NCI-H1105 treated with DMSO at 0.1 percent for 48 hours (cell line): ENCODE data around the gene SPAG17.

Experiments used
- DNase-seq: peaks from one replicate; lab custom pipeline; 2025; lab: John Stamatoyannopoulos, UW

SPAG17 gene

GRCh38 chr1:118185084-118185832 is at the start of gene SPAG17:
TSS of gene SPAG17 (minus strand) at chr1:118185228. CDS start at chr1:118185157, 71 bp downstream.
- peak; percentile 58 for DNase-seq

- DNase-seq, result no peak
Observed at GRCh38 chr1:118225471-118225870, 40.4 kb upstream of the SPAG17 start.

- DNase-seq, result no peak
Observed at GRCh38 chr1:118223426-118223825, 38.4 kb upstream of the SPAG17 start.

DNA sequence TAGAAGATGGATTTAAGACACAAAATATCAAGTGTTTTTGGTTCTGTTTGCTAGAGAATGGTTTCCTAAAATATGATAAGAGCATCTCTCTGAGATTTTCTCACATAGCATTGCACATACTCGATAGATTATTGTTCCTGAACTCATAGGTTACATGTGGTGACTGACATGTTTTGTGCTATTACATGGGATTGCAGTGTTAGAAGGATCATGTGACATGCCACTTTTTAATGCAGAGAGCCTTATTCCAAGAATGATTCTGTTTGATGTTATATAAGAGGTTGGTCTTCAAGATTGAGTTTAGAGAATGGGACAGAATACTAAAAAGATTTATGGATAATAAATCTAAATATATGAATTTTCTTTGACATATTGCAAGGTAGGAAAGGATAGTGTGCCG is 34.4 kb upstream of the SPAG17 start:
- DNase-seq, result no peak

GRCh38 chr1:118217141-118217838 is 32.3 kb upstream of the SPAG17 start:
- no peak for DNase-seq

DNA sequence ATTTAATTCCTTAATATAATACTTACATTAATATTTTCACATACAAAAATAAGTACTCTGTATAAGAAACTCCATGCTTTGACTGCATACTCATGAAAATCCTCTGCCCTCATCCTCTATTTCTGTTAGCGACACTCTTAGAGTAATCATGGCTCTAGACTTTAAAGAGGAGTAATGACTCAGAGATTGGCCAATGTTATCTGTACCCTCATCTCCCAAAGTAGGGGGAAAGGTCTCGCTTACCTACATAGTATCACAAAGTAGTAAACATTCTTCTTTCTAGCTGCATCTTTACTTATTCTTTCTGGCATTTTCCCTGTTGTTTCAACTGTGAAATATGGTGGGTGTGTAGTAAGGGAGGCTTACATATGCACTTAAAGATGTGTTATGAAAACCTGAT is 29.8 kb upstream of the SPAG17 start:
- DNase-seq, result no peak

DNA sequence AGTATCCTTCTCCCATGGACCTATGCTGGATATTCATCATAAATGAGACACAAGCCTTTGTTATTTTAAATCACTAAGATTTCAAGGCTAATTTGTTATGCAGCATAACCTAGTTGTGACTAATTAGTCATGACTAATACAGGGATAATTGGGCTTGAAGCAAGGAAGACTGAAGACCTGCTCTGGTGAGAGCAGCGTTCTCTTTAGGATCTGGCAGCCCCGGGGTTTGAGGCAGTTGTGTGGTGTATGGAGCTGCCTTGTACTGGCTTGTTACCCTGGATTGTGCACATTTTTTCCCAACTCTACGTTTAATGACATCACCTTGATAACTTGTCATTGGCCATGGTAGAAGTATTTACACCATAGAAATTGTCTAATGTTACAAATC is 25.7 kb upstream of the SPAG17 start:
- DNase-seq, result no peak

GRCh38 chr1:118210051-118210722 is 25.2 kb upstream of the SPAG17 start:
- no peak for DNase-seq

DNA sequence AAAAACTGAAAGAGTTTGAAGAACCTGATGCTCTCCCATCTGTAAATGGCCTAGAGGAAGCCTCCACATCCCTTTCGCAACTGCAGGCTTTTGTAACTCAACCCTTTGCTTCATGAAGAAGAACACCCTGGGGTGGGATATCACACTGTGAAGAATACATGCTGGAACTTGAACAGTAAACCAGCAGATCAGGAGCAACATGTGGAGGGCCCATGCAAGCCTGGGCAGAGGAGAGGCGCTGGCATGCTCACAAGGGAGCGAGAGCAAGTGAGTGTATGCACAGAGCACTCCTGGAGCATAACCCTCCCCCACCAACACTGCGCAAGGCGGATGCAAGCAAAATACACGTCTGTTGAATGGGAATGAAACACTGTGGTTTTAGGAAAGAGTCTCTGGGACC is 24.6 kb upstream of the SPAG17 start:
- no peak for DNase-seq

DNA sequence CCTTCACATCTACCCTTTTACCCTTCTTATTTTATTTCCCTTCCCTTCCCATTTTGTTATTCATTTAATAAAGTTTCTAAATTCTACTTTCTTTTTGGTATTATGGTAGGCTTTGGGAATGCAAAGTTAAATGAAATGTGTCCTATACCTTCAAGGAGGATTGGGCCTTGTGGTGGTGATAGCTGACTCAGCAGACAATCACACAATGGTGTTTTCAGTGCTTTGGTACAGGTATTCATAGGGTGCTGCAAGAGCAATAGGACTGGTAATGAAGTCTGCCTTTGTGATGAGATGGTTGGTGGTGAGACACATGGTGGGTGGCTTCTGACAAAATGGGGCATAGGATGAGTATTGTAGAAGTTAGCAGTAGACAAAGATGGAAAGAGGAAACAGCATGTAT is 21.9 kb upstream of the SPAG17 start:
- no peak for DNase-seq

DNA sequence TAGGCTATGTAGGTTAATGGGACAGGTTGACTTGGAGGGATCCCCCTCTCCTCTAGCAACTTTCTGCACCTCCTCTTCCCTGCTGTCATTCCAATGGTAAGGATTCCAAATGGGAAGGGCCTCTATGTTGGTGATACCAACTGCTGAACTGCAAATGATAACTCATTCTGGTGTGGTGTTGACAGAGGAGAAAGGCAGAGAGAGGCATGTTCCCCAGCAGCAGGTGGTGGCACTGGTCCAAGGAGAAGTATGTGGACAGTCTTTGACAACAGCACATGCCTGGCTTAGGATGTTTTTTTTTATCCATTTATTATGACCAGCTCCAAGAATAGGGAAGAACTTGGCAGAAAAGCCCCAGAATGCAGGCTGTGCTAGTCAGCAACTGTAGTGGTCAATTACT is 19.6 kb upstream of the SPAG17 start:
- DNase-seq, result peak; percentile 28

DNA sequence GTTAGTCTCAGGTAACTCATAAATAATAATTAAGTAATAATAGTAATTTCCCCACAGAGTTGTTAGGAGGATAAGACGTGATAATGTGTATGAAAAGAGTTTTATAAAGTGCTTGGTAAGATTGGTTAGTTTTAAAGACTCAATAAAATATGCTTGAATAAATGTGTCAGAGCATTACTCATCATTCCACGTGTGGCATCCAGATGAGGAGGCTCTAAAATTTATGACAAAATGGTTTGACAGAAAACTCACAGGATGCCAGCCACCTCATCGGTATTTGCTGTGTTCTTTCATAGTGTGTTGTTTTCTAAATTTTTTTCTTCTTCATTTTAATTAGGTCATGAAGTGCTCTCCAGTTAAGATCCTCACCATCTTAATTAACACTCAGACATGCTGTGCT is 19.1 kb upstream of the SPAG17 start:
- DNase-seq, result no peak

DNA sequence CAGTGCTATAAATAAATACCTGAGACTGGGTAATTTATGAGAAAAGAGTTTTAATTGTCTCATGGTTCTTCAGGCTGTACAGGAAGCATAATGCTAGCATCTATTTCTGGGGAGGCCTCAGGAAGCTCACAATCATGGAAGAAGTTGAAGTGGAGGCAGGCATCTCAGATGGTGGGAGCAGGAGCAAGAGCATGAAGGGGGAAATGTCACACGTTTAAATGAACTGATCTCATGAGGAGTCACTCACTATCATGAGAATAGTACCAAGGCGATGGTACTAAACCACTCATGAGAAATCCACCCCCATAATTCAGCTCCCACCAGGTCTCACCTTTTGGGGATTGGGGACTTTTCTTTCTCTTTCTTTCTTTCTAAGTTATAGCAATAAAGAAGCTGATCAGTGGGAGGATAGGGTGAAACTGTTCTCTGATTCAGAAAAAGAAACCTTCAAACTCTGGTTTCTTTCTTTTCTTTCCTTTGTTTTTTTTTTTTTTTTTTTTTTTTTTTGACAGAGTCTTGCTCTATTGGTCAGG is 17.1 kb upstream of the SPAG17 start:
- no peak for DNase-seq

DNA sequence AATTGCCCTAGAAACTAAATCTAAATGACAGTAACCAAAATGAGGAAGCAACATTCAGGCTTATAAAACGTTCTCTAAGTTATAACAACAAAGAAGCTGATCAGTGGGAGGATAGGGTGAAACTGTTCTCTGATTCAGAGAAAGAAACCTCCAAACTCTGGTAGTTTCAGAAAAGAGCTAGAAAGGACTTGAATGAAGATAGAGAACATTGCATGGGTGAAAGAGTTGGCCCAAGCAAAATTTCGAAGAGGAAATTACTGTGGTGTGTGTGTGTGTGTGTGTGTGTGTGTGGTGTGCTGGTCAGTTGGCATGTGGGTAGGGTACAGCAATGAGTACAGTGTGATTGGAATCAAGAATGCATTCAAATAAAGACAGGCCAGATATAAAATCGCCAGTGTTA is 16.5 kb upstream of the SPAG17 start:
- DNase-seq, result no peak

DNA sequence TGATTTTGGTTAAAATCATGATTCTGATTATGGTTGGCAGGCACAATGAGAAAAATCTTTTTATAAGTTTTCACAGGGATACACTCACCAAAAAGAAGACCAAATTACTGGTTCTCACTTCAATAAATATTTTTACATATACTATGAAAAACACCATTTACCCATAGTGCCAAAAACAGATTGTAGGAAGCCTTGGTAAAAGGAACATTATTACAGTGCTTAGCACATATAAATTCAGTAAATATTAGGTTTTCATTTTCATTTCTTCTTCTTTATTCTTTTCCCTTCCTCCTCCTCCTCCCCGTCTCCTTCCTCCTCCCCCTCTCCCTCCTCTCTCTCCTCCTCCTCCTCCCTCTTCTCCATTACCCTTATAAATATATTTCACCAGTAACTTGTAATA is 15.8 kb upstream of the SPAG17 start:
- DNase-seq, result no peak

DNA sequence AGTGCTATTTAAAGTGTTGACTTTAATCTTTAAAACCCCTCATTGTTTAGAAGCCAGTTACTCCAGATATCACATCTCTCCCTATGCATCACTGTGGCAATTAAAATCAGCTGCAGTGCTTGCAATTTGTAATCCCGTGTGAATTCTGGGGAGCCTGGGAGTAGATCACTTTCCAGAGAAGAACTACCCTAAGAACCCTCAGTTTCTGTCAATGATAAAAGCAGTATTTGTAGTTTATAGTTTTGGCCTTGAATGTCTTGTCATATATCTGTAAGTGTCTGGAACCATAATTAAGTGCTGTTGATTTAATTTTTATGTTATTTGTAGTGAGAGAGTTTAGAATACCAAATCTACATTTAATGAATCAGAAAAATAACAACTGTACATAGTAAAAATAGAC is 5.5 kb upstream of the SPAG17 start:
- no peak for DNase-seq

DNA sequence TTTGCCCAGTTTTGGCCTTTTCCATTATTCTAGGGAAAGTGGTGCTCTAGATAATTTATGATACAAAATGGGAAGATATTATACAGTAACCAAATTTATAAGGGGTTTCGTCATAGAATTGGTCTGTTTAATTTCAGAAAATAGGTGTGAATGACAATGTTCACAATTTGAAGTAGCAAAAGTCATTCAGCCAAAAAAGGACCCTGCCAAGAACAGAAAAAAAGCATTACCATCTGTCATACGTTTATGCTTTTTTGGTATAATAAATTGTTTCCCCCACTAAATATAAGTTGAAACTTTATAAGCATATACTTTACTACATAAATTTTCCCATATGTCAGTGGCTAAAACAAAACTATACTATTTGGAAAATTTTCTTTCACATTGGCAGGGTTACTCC is 4.5 kb upstream of the SPAG17 start:
- no peak for DNase-seq

DNA sequence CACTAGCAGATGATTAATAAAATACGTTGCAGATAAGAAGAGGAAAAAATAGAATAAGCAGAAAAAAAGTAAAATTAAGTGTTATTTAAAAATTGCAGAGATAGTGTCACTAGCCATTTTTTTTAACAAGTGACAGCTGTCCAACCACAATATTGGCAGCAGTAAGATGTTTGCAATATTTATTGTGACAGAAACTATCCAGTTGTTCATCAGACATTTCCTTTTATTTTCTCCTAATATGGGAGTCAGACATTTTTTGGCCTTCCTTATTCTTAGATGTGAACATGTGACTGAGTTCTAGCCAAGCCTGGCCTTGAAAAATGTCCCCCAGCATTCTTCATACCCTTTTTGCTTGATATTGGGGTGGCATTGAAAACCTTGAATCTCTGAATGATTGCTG is 3.4 kb upstream of the SPAG17 start:
- DNase-seq, result no peak

GRCh38 chr1:118186026-118186425 is 998 bp upstream of the SPAG17 start:
- DNase-seq, result no peak

GRCh38 chr1:118184739-118185083 is 317 bp downstream of the SPAG17 start:
- peak; percentile 34 for DNase-seq

DNA sequence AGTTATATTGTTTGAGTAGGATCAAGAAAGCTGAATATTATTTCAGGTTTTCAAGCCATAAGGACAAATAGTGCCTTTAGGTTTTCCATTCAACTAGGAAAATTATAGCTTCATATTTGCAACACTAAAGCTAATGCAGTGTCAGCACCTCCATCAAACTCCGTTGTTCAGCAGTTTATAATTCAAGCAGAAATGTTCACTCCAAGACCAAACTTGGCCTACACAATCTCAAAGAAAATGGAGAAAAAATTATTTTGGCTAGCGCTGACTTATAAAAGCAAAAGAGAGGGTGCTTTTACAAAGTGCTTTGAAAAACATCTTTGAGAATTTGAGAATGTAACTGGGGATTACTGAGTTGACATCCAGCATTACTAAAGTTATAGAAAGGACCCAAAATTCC is 1.4 kb downstream of the SPAG17 start:
- DNase-seq, result no peak

GRCh38 chr1:118177998-118178397 is 7.0 kb downstream of the SPAG17 start:
- DNase-seq, result no peak

DNA sequence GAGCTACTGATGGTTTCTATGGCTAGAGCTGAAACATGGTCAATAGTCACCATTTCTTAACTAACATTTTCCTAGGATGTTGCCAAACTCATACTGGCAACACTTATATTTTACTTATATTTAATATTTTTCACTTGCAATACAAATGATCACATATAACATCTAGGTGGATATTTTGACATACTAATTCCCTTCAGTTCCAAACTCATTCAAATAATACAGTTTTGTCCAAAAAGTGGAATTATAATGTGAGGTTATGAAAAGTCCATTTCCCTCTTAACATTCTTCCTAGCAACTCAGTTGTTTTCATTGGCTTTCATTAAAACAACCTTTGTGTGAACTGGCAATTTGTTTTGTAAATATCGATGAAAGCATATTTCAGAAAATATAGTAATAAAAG is 16.0 kb downstream of the SPAG17 start:
- no peak for DNase-seq
